ENCODE measurements around the gene ZNF420. TPM values are rescaled to one million over a fixed set of nuclear protein-coding genes. Genes with fewer than 3 reads are reported as not detected.

ZNF420 gene
- total RNA-seq (2021) (10.6 and 13.7 TPM in 2 replicates), Bru-seq, nascent RNA (percentile 64 among the genes with signal in this experiment), BruChase-seq, experiment 1, labeled RNA remaining after a 2-hour chase (percentile 59 among the genes with signal in this experiment), BruChase-seq, experiment 2, labeled RNA remaining after a 6-hour chase (percentile 54 among the genes with signal in this experiment)
- long read RNA-seq, transcript ZNF420-202 (5 exons, 3,535 nt): major isoform, 12 of 19 reads
- long read RNA-seq, partial matches to known transcripts: 0 of 19 reads
- long read RNA-seq, other reads (novel, unspliced or antisense): 6 of 19 reads

GRCh38 chr19:37077934-37078716 is at the start of gene ZNF420:
Gene ZNF420, plus strand, starts transcription at chr19:37078433. Its CDS starts 10,686 bp downstream, at chr19:37089119.
- peak within 1 kb of the TSS; percentile 74 for H3K27ac ChIP-seq (ENCODE audit: low read depth, low read length, poor library complexity, severe bottlenecking)
- peak within 1 kb of the TSS; percentile 86 for H3K4me3 ChIP-seq (ENCODE audit: low read depth, low read length, poor library complexity, severe bottlenecking)
- POLR2A ChIA-PET (ENCODE audit: low non-redundant PET): no interaction called here
- intact Hi-C loops (cut with micrococcal nuclease; ENCODE audit: unreplicated experiment): no loop called here
- peak; percentile 94 for DNase-seq (ENCODE audit: low spot score)
- no peaks in the 10 kb centered on the region for H3K4me1 ChIP-seq (ENCODE audit: insufficient read depth, low read length, poor library complexity, severe bottlenecking)
- BruUV-seq (replicated peaks): no TSS peak
- TF ChIP-seq CTCF (conservative IDR thresholded peaks at IDR 0.05; ENCODE audit: low read depth, low read length) (no peak), EZH2 (IDR thresholded peaks at IDR 0.05; ENCODE audit: borderline replicate concordance, low read depth, low read length, poor library complexity, severe bottlenecking) (no peak)
- no peaks in the 10 kb centered on the region for H3K27me3 ChIP-seq (replicated peaks; ENCODE audit: insufficient read depth, low read depth, low read length, poor library complexity)
- H3K9me3 ChIP-seq (ENCODE audit: low read depth, low read length, poor library complexity, severe bottlenecking): peaks cover 29% of the 10 kb centered on the region
- H3K36me3 ChIP-seq (ENCODE audit: insufficient read depth, low read length, poor library complexity, severe bottlenecking): no peaks in the 10 kb centered on the region
- CTCF ChIA-PET: interaction anchor here (0.6 kb wide), 2 partner anchors 144 to 244 kb away, joined by 3 to 9 read pairs; no protein-coding TSS in a partner anchor

GRCh38 chr19:37045140-37045539 is 33.1 kb upstream of the ZNF420 start:
- TF ChIP-seq EZH2 (IDR thresholded peaks at IDR 0.05; ENCODE audit: borderline replicate concordance, low read depth, low read length, poor library complexity, severe bottlenecking) (no peak), CTCF (conservative IDR thresholded peaks at IDR 0.05; ENCODE audit: low read depth, low read length) (no peak)
- Histone ChIP-seq H3K4me3 (ENCODE audit: low read depth, low read length, poor library complexity, severe bottlenecking) (no peak overlapping the region), H3K4me1 (ENCODE audit: insufficient read depth, low read length, poor library complexity, severe bottlenecking) (no peaks in the 10 kb centered on the region), H3K27me3 (replicated peaks; ENCODE audit: insufficient read depth, low read depth, low read length, poor library complexity) (no peaks in the 10 kb centered on the region), H3K9me3 (ENCODE audit: low read depth, low read length, poor library complexity, severe bottlenecking) (no peaks in the 10 kb centered on the region), H3K36me3 (ENCODE audit: insufficient read depth, low read length, poor library complexity, severe bottlenecking) (no peaks in the 10 kb centered on the region), H3K27ac (ENCODE audit: low read depth, low read length, poor library complexity, severe bottlenecking) (no peak overlapping the region)
- DNase-seq (ENCODE audit: low spot score): no peak
- intact Hi-C loops (cut with micrococcal nuclease; ENCODE audit: unreplicated experiment): no loop called here
- CTCF ChIA-PET: no interaction called here
- POLR2A ChIA-PET (ENCODE audit: low non-redundant PET): no interaction called here
- BruUV-seq (replicated peaks): no TSS peak

GRCh38 chr19:37055330-37055729 is 22.9 kb upstream of the ZNF420 start:
- ChIA-PET POLR2A (ENCODE audit: low non-redundant PET) (no interaction called here), CTCF (no interaction called here)
- intact Hi-C loops (cut with micrococcal nuclease; ENCODE audit: unreplicated experiment): no loop called here
- TF ChIP-seq EZH2 (IDR thresholded peaks at IDR 0.05; ENCODE audit: borderline replicate concordance, low read depth, low read length, poor library complexity, severe bottlenecking) (no peak), CTCF (conservative IDR thresholded peaks at IDR 0.05; ENCODE audit: low read depth, low read length) (no peak)
- BruUV-seq (replicated peaks): no TSS peak
- Histone ChIP-seq H3K4me3 (ENCODE audit: low read depth, low read length, poor library complexity, severe bottlenecking) (no peak overlapping the region), H3K4me1 (ENCODE audit: insufficient read depth, low read length, poor library complexity, severe bottlenecking) (no peaks in the 10 kb centered on the region), H3K27me3 (replicated peaks; ENCODE audit: insufficient read depth, low read depth, low read length, poor library complexity) (no peaks in the 10 kb centered on the region), H3K27ac (ENCODE audit: low read depth, low read length, poor library complexity, severe bottlenecking) (no peak overlapping the region), H3K36me3 (ENCODE audit: insufficient read depth, low read length, poor library complexity, severe bottlenecking) (no peaks in the 10 kb centered on the region), H3K9me3 (ENCODE audit: low read depth, low read length, poor library complexity, severe bottlenecking) (peaks cover 7% of the 10 kb centered on the region)
- DNase-seq (ENCODE audit: low spot score): no peak
